ENCODE measurements around the gene PRKCQ.

- TF ChIP-seq GATA2 (IDR thresholded peaks at IDR 0.05; ENCODE audit: low read depth, low read length) (no peak), GATA3 (IDR thresholded peaks at IDR 0.05; ENCODE audit: low read depth, low read length) (no peak)
These were observed 11.6 kb upstream of the PRKCQ start for GRCh38 chr10:6591668-6592067.

Data from SH-SY5Y (cell line).